ENCODE data around the gene TAPT1.

- TF ChIP-seq EP300 (IDR thresholded peaks at IDR 0.05; ENCODE audit: borderline replicate concordance) (no peak), CREB1 (IDR thresholded peaks at IDR 0.05; ENCODE audit: low read depth) (no peak), TAF1 (IDR thresholded peaks at IDR 0.05; ENCODE audit: low read depth) (no peak), ZBTB7A (IDR thresholded peaks at IDR 0.05; ENCODE audit: low read depth) (no peak), YY1 (IDR thresholded peaks at IDR 0.05; ENCODE audit: low read depth) (no peak), NFIC (IDR thresholded peaks at IDR 0.05) (no peak), FOXM1 (IDR thresholded peaks at IDR 0.05; ENCODE audit: borderline replicate concordance, low read depth) (no peak), RAD21 (IDR thresholded peaks at IDR 0.05; ENCODE audit: low read depth) (no peak), CEBPB (IDR thresholded peaks at IDR 0.05) (no peak), TCF12 (IDR thresholded peaks at IDR 0.05; ENCODE audit: low read depth) (no peak), EGR1 (IDR thresholded peaks at IDR 0.05) (no peak)
- TF ChIP-seq, protein P1, sequence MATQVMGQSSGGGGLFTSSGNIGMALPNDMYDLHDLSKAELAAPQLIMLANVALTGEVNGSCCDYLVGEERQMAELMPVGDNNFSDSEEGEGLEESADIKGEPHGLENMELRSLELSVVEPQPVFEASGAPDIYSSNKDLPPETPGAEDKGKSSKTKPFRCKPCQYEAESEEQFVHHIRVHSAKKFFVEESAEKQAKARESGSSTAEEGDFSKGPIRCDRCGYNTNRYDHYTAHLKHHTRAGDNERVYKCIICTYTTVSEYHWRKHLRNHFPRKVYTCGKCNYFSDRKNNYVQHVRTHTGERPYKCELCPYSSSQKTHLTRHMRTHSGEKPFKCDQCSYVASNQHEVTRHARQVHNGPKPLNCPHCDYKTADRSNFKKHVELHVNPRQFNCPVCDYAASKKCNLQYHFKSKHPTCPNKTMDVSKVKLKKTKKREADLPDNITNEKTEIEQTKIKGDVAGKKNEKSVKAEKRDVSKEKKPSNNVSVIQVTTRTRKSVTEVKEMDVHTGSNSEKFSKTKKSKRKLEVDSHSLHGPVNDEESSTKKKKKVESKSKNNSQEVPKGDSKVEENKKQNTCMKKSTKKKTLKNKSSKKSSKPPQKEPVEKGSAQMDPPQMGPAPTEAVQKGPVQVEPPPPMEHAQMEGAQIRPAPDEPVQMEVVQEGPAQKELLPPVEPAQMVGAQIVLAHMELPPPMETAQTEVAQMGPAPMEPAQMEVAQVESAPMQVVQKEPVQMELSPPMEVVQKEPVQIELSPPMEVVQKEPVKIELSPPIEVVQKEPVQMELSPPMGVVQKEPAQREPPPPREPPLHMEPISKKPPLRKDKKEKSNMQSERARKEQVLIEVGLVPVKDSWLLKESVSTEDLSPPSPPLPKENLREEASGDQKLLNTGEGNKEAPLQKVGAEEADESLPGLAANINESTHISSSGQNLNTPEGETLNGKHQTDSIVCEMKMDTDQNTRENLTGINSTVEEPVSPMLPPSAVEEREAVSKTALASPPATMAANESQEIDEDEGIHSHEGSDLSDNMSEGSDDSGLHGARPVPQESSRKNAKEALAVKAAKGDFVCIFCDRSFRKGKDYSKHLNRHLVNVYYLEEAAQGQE (IDR thresholded peaks at IDR 0.05; ENCODE audit: low read depth) = no peak
- TF ChIP-seq, protein P2, sequence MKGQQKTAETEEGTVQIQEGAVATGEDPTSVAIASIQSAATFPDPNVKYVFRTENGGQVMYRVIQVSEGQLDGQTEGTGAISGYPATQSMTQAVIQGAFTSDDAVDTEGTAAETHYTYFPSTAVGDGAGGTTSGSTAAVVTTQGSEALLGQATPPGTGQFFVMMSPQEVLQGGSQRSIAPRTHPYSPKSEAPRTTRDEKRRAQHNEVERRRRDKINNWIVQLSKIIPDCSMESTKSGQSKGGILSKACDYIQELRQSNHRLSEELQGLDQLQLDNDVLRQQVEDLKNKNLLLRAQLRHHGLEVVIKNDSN (IDR thresholded peaks at IDR 0.05) = no peak
- TF ChIP-seq, protein P3, sequence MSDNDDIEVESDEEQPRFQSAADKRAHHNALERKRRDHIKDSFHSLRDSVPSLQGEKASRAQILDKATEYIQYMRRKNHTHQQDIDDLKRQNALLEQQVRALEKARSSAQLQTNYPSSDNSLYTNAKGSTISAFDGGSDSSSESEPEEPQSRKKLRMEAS (IDR thresholded peaks at IDR 0.05) = no peak
These were observed 31.3 kb upstream of the TAPT1 start for GRCh38 chr4:16257611-16258010.
